GM12801 (cell line): ENCODE results near the gene DTL.

Source experiments
- TF ChIP-seq, protein P1 (sequence below): IDR thresholded peaks from one replicate; pipeline ENCODE4 v1.5.1; 2011; ENCODE audit warnings: control low read depth; ENCODE audit not compliant: insufficient read length; ENCODE audit errors: extremely low read depth

DTL gene, protein sequence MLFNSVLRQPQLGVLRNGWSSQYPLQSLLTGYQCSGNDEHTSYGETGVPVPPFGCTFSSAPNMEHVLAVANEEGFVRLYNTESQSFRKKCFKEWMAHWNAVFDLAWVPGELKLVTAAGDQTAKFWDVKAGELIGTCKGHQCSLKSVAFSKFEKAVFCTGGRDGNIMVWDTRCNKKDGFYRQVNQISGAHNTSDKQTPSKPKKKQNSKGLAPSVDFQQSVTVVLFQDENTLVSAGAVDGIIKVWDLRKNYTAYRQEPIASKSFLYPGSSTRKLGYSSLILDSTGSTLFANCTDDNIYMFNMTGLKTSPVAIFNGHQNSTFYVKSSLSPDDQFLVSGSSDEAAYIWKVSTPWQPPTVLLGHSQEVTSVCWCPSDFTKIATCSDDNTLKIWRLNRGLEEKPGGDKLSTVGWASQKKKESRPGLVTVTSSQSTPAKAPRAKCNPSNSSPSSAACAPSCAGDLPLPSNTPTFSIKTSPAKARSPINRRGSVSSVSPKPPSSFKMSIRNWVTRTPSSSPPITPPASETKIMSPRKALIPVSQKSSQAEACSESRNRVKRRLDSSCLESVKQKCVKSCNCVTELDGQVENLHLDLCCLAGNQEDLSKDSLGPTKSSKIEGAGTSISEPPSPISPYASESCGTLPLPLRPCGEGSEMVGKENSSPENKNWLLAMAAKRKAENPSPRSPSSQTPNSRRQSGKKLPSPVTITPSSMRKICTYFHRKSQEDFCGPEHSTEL

DNA sequence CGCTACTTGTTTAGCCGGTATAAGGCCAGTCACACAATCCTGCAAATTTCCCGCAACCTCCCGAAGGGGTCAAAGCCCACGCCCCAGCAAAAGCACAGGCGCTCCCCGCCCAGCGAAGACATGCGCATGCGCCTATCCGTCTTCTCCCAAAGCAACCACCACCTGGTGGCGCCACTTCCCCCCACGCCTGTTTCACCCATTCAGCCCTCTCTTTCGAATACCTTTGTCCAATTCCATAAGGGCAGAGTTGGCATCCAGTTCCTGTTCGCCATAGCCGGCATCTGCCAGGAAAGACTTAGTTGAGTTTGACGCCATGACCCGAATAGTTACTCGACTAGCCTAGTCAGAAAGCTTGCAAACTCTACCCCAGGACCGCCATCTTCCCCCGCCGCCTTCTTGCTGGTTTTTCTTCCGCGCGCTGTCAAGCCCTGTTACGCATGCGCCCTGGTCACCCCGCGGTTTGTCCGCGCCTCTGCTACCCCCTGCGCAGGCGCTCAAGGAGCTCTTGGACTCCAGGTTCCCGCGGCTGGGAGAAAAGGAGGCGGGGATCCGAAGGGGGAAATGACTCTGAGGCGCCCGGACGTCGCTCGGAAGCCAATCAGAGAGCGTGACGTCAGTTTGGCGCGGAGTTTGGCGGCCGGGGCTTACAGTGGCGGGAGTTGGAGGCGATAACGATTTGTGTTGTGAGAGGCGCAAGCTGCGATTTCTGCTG, at the start of gene DTL, which contains the start of gene INTS7:
DTL (plus strand) TSS at position 626 of the 712 bp plus-strand sequence. CDS start 143 bp downstream, outside the sequence.
INTS7 (minus strand) TSS at position 435 of the 712 bp plus-strand sequence; CDS start at position 315, 120 bp downstream.
- TF ChIP-seq, protein P1, sequence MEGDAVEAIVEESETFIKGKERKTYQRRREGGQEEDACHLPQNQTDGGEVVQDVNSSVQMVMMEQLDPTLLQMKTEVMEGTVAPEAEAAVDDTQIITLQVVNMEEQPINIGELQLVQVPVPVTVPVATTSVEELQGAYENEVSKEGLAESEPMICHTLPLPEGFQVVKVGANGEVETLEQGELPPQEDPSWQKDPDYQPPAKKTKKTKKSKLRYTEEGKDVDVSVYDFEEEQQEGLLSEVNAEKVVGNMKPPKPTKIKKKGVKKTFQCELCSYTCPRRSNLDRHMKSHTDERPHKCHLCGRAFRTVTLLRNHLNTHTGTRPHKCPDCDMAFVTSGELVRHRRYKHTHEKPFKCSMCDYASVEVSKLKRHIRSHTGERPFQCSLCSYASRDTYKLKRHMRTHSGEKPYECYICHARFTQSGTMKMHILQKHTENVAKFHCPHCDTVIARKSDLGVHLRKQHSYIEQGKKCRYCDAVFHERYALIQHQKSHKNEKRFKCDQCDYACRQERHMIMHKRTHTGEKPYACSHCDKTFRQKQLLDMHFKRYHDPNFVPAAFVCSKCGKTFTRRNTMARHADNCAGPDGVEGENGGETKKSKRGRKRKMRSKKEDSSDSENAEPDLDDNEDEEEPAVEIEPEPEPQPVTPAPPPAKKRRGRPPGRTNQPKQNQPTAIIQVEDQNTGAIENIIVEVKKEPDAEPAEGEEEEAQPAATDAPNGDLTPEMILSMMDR = no peak

DNA sequence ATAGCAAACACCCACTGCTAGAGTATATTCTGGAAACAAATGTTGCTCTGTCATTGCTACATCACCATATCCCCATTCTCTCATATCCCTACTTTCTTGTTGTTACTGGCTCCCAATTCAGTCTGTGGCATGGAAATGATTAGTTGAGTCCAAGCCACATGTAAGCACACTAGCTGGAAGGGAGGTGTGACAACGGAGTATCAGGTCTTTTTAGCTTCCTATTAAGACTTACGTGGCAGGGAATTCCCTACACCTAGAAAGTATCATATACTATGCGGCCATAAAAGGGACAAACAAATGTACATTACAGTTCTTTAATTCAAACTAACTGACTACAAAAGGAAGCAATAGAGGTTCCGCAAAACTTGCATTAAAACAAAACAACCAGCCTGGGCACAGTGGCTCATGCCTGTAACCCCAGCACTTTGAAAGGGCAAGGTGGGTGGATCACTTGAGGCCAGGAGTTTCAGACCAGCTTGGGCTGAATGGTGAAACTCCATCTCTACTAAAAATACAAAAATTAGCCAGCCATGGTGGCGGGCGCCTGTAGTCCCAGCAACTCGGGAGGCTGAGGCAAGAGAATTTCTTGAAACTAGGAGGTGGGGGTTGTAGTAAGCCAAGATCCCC, 48.8 kb upstream of the DTL start:
- TF ChIP-seq, protein P1 = no peak

DNA sequence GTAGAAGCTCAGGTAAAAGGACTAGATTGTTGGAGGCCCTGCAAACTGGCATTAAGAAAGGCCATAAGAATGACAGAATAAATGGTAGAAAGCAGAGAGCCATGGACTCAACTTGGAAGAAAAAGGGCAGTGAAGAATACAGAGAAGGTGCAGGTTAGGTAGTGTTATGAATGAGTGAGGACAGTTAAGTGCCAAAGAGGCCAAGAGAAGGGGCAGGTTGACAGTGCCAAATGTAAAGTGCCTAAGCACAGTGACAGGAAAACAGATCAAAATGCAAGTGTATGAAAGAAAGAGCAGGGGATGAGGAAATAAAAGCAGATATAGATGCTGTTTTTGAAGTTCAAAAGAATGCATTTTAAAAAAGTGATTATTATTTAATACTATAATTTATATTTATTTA, 43.9 kb upstream of the DTL start:
- TF ChIP-seq, protein P1 = no peak

DNA sequence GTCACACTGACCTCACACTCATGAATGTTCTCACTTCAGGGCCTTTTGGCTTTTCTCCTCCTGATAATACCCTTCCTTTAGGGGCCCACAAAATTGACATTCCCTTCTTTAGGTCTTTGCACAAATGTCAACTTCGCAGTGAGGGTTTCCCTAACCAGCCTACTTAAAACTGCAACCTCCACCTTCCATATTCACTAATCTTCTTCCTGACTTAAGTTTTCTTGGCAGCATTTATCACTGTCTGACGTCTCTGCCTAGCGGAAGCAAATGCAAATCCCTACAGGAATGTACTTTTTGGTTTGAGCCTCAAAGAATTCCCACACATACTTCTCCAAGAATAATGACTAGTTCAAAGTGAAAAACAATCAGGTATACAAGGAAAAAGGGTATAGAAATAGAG, 33.0 kb upstream of the DTL start:
- TF ChIP-seq, protein P1 = no peak

DNA sequence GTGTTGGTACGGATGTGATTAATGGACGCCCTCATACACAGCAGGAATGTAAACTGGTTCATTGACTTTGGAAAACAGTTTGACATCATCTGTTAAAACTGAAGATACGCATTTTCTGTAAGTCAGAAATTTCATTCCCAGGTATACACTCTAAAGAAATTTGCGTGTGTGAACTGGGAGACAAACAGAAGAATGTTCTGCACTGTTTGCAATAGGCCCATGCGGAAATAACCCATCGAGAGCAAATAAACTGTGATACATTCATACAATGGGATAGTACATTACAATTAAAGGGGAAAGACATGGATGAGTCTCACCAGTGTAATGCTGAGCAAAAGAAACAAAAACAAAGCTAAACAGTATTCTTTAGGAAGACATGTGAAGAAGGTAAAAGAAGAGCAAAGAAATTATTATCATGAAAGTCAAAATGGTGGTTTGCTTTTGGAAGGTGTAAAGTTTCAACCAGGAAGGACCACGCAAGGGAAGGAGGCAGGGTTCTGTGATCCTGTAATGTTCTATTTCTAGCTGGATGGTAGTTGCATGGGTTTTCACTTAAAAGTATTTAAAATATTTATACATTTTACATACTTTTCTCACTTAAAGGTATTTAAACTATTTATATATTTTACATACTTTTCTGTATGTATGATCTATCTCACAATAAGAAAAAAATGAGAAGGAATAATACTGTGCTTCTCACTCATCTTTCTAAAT, 30.5 kb upstream of the DTL start:
- TF ChIP-seq, protein P1 = no peak

DNA sequence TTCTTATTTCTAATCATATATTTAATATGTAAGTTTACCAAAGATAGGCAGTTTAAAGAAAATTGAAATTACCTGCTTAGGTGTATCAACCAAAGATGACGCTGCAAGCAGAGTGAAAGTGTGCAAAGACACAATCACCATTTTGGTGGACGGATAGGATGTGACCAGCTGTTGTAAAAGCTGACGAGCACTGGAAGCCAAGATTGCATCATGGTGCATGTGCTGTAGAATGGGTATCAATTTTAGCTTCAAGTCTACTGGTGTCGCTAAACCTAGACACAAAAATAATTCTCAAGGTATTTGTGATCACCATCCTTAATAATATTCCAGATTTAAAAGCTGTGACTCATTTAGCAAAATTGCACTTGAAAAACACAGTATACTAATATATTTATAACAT, 28.4 kb upstream of the DTL start:
- TF ChIP-seq, protein P1 = no peak
